PC-9 (cell line): Measurements from ENCODE around the gene PNCK. TPM values are rescaled to one million over a fixed set of nuclear protein-coding genes. Genes with fewer than 3 reads are reported as not detected.

ENCODE experiments used
- BruUV-seq: library from RNA; stranded (reverse); fragments of 400-500 nt; replicated peaks from 2 replicates; lab custom pipeline; 2021; lab: Mats Ljungman, UMichigan
- CTCF ChIA-PET: fragments of 300-600 bp; sonication (Branson Sonifier 250); formaldehyde crosslinking; loops from one replicate; lab custom pipeline; 2022; ENCODE audit warnings: antibody characterized with exemption; lab: Charles Lee
- POLR2A ChIA-PET: fragments of 300-600 bp; sonication (Branson Sonifier 250); formaldehyde crosslinking; loops from one replicate; lab custom pipeline; 2022; ENCODE audit warnings: antibody characterized with exemption; ENCODE audit not compliant: unreplicated experiment; lab: Charles Lee
- DNase-seq, 2 experiments: peaks; one replicate each; pipeline versions ENCODE4 v3.0.0 to v3.0.0-alpha.2; 2015 to 2022; ENCODE audit warnings: mixed read lengths in 1 of 2
- H2AFZ ChIP-seq: fragments of 200-600 bp; sonication (generic); 2 replicates; pipeline ENCODE4 v1.8.1; 2017; ENCODE audit warnings: antibody characterized with exemption
- H3F3A ChIP-seq: fragments of 200-600 bp; sonication (generic); 2 replicates; pipeline ENCODE4 v1.8.1; 2017; ENCODE audit warnings: antibody characterized with exemption, mild to moderate bottlenecking, low read depth; ENCODE audit not compliant: insufficient read depth
- H3K27ac ChIP-seq: fragments of 200-600 bp; sonication (generic); 2 replicates; pipeline ENCODE4 v1.6.1; 2016; ENCODE audit warnings: mixed run types
- H3K27me3 ChIP-seq: fragments of 200-600 bp; sonication (generic); 2 replicates; pipeline ENCODE4 v1.6.1; 2016; ENCODE audit warnings: low read depth, mixed run types; ENCODE audit not compliant: insufficient read depth
- H3K36me3 ChIP-seq: fragments of 200-600 bp; sonication (generic); 2 replicates; pipeline ENCODE4 v1.6.1; 2016; ENCODE audit warnings: low read depth, mixed run types
- H3K4me1 ChIP-seq: fragments of 200-600 bp; sonication (generic); replicated peaks from 2 replicates; pipeline ENCODE4 v1.6.1; 2016; ENCODE audit warnings: mixed run types; ENCODE audit not compliant: insufficient read depth
- H3K4me2 ChIP-seq: fragments of 200-600 bp; sonication (generic); 2 replicates; pipeline ENCODE4 v1.6.1; 2017; ENCODE audit warnings: mixed run types
- H3K4me3 ChIP-seq: fragments of 200-600 bp; sonication (generic); 2 replicates; pipeline ENCODE4 v1.6.1; 2016; ENCODE audit warnings: mixed run types
- H3K79me2 ChIP-seq: fragments of 200-600 bp; sonication (generic); 2 replicates; pipeline ENCODE4 v1.6.1; 2017; ENCODE audit warnings: low read depth, mixed run types
- H3K9me2 ChIP-seq: fragments of 200-600 bp; sonication (generic); 2 replicates; pipeline ENCODE4 v1.8.1; 2017; ENCODE audit warnings: mild to moderate bottlenecking; ENCODE audit not compliant: insufficient read depth
- H3K9me3 ChIP-seq: fragments of 200-600 bp; sonication (generic); 2 replicates; pipeline ENCODE4 v1.8.1; 2016; ENCODE audit warnings: low read depth; ENCODE audit not compliant: insufficient read depth
- H4K20me1 ChIP-seq: fragments of 200-600 bp; sonication (generic); 2 replicates; pipeline ENCODE4 v1.8.1; 2017; ENCODE audit not compliant: insufficient read depth
- EZH2 ChIP-seq: fragments of 200-600 bp; sonication (generic); IDR thresholded peaks from 2 replicates; pipeline ENCODE4 v1.8.0; 2017; ENCODE audit warnings: antibody characterized with exemption, low read depth
- intact Hi-C: fragments of 100-400 bp; cut with micrococcal nuclease; formaldehyde crosslinking; loops from one replicate; pipeline ENCODE4 v1.10.0; 2022; ENCODE audit not compliant: unreplicated experiment
- total RNA-seq: library from RNA; stranded (reverse); gene quantifications from 2 replicates; pipeline ENCODE4 v1.2.3, GENCODE V29; 2021
- TF ChIP-seq, protein P1 (sequence below): fragments of 200-600 bp; sonication (generic); conservative IDR thresholded peaks from 2 replicates; pipeline ENCODE4 v1.6.1; 2017; ENCODE audit warnings: mixed run types, antibody characterized with exemption, mild to moderate bottlenecking, moderate library complexity

PNCK gene
- total RNA-seq, 1 experiment from 2014 or later = 1.0 TPM

DNA sequence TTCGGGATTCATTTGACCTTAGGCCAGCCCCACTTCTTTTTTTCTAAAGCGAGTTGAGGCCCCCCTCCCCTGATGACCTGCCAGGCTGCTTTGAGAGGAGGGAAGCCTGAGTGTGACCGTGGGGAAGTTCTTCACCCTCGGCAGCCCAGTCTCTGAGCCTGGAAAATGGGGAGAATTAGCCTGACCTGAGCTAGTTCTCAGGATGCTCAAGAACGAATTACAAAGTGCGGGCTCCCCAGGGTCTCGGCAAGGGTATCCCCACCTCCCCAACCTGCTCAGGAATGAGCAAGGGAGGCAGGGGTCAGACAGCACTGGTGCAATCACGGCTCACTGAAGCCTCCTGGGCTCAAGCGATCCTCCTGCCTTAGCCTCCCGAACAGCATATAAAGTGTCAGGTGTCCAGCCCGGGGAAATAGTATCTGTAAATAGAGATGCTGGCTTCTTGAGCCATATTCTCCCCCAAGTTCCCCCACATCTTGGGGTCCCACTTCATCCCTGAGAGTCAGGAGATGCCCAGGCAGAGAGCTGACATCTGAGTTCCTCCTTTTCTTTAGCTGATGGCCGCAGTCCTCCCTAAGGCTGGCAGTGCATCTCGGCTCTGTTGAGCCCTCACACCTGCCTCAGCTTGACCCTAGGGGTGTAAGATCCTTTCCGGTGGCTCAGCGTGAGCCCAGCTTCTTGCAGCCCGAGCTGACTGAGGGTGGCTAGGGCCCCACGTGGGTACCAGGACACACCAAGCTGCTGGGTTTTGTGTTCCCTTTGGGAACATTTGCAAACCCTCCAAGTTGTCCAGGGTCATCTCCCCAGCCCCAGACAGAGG, 25.0 kb downstream of the PNCK start:
- no TSS peak for BruUV-seq
- POLR2A ChIA-PET = no interaction called here

DNA sequence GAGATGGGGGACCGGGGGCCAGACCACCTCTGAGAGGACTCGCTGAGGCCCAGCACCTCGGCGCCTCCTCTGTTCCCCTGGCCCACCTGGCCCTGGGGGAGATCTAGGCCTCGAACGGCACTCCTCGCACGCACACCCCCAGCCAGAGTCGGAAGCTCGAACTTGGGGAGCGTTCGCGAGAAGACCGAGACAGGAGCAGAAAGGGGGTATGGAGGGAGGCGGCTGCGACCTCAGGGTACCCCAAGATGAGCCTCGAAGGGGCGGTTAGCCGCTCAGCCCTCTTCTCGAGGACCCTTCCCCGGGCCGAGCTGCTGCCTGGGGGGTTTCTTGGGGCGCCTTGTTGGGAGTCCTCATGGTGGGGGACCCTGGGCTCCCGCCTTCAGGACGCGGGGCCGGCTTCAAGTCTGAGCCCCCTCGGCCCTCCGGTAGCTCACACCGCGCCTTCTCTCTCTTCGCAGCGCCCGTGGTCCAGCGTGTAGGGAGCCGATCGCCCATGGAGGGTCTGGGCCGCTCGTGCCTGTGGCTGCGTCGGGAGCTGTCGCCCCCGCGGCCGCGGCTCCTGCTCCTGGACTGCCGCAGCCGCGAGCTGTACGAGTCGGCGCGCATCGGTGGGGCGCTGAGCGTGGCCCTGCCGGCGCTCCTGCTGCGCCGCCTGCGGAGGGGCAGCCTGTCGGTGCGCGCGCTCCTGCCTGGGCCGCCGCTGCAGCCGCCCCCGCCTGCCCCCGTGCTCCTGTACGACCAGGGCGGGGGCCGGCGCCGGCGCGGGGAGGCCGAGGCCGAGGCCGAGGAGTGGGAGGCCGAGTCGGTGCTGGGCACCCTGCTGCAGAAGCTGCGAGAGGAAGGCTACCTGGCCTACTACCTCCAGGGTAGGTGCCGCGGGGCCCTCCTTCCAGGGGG, 25.9 kb downstream of the PNCK start:
- ChIA-PET POLR2A (no interaction called here), CTCF (interaction anchor here (0.6 kb wide), 1 partner anchor 807 kb away, joined by 3 read pairs; no protein-coding TSS in a partner anchor)
- no TSS peak for BruUV-seq
- Histone ChIP-seq H3K9me2 (no peaks in the 10 kb centered on the region), H3K4me2 (no peak overlapping the region; the same call in 1 of the 2 replicates), H3K79me2 (no peaks in the 10 kb centered on the region), H3K4me1 (peaks cover 9% of the 10 kb centered on the region), H3K27me3 (peaks cover 11% of the 10 kb centered on the region), H3K4me3 (no peak overlapping the region), H3K27ac (no peak overlapping the region), H3K36me3 (no peaks in the 10 kb centered on the region), H3F3A (no peaks in the 10 kb centered on the region), H2AFZ (no peak overlapping the region), H3K9me3 (no peaks in the 10 kb centered on the region), H4K20me1 (no peaks in the 10 kb centered on the region)
- intact Hi-C loops = loop anchor here (5.0 kb wide), 1 partner anchor 35 kb away; no protein-coding TSS in a partner anchor
- DNase-seq = no peak
- TF ChIP-seq EZH2 = no peak
- TF ChIP-seq, protein P1, sequence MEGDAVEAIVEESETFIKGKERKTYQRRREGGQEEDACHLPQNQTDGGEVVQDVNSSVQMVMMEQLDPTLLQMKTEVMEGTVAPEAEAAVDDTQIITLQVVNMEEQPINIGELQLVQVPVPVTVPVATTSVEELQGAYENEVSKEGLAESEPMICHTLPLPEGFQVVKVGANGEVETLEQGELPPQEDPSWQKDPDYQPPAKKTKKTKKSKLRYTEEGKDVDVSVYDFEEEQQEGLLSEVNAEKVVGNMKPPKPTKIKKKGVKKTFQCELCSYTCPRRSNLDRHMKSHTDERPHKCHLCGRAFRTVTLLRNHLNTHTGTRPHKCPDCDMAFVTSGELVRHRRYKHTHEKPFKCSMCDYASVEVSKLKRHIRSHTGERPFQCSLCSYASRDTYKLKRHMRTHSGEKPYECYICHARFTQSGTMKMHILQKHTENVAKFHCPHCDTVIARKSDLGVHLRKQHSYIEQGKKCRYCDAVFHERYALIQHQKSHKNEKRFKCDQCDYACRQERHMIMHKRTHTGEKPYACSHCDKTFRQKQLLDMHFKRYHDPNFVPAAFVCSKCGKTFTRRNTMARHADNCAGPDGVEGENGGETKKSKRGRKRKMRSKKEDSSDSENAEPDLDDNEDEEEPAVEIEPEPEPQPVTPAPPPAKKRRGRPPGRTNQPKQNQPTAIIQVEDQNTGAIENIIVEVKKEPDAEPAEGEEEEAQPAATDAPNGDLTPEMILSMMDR = no peak

More for the DNA sequence above, 25.0 kb downstream of the PNCK start:
- Histone ChIP-seq H3K9me3 (no peaks in the 10 kb centered on the region), H3K27me3 (peaks cover 11% of the 10 kb centered on the region), H3K4me3 (no peak overlapping the region), H3K4me2 (no peak overlapping the region), H3K4me1 (peaks cover 9% of the 10 kb centered on the region), H3K79me2 (no peaks in the 10 kb centered on the region), H3K27ac (no peak overlapping the region), H3K9me2 (no peaks in the 10 kb centered on the region), H2AFZ (no peak overlapping the region), H3K36me3 (no peaks in the 10 kb centered on the region), H4K20me1 (no peaks in the 10 kb centered on the region), H3F3A (no peaks in the 10 kb centered on the region)
- TF ChIP-seq EZH2 = no peak
- TF ChIP-seq, protein P1 = no peak
- CTCF ChIA-PET = interaction anchor here (0.5 kb wide), 1 partner anchor 17 kb away, joined by 5 read pairs; no protein-coding TSS in a partner anchor
- no peak for DNase-seq
- intact Hi-C loops = loop anchor here (5.0 kb wide), 1 partner anchor 36 kb away; no protein-coding TSS in a partner anchor
